T-helper 2 cell treated with Interferon-gamma antibody and Interleukin-4, amounts not matched to agents 5 μg/mL and 100 μg/mL, for 36 hours (primary cell): ENCODE results near the gene SMAD3.

Experiments
- DNase-seq: peaks from one replicate; pipeline ENCODE4 v3.0.0; 2021; ENCODE audit warnings: low spot score
- H3K27ac Mint-ChIP-seq: one replicate; pipeline ENCODE4 v1.8.0; 2021; ENCODE audit warnings: mild to moderate bottlenecking, mixed read lengths
- H3K27me3 Mint-ChIP-seq: one replicate; pipeline ENCODE4 v1.8.0; 2021; ENCODE audit warnings: low read depth, mixed read lengths
- H3K36me3 Mint-ChIP-seq: one replicate; pipeline ENCODE4 v1.8.0; 2021; ENCODE audit warnings: low read depth, mixed read lengths
- H3K4me1 Mint-ChIP-seq: one replicate; pipeline ENCODE4 v1.8.0; 2021; ENCODE audit warnings: low read depth, mixed read lengths
- H3K4me3 Mint-ChIP-seq: one replicate; pipeline ENCODE4 v1.8.0; 2022; ENCODE audit warnings: mild to moderate bottlenecking, moderate library complexity, mixed read lengths
- H3K9me3 Mint-ChIP-seq: one replicate; pipeline ENCODE4 v1.8.0; 2021; ENCODE audit warnings: mixed read lengths

Gene SMAD3

GRCh38 chr15:67043939-67044771, 21.2 kb upstream of the SMAD3 start:
- H3K4me1 Mint-ChIP-seq = peaks cover 31% of the 10 kb centered on the region
- no peak overlapping the region for H3K27ac Mint-ChIP-seq
- no peak overlapping the region for H3K4me3 Mint-ChIP-seq
- DNase-seq = no peak
- no peaks in the 10 kb centered on the region for H3K9me3 Mint-ChIP-seq
- no peaks in the 10 kb centered on the region for H3K36me3 Mint-ChIP-seq
- no peaks in the 10 kb centered on the region for H3K27me3 Mint-ChIP-seq

- H3K36me3 Mint-ChIP-seq = no peaks in the 10 kb centered on the region
- no peaks in the 10 kb centered on the region for H3K27me3 Mint-ChIP-seq
- no peak for DNase-seq
- no peak overlapping the region for H3K27ac Mint-ChIP-seq
- no peak overlapping the region for H3K4me3 Mint-ChIP-seq
- no peaks in the 10 kb centered on the region for H3K9me3 Mint-ChIP-seq
- peaks cover 23% of the 10 kb centered on the region for H3K4me1 Mint-ChIP-seq
These were observed 18.2 kb upstream of the SMAD3 start for GRCh38 chr15:67047149-67047661.

GRCh38 chr15:67048281-67049279, 16.8 kb upstream of the SMAD3 start:
- H3K36me3 Mint-ChIP-seq = no peaks in the 10 kb centered on the region
- no peak for DNase-seq
- H3K9me3 Mint-ChIP-seq = no peaks in the 10 kb centered on the region
- H3K27ac Mint-ChIP-seq = no peak overlapping the region
- no peaks in the 10 kb centered on the region for H3K27me3 Mint-ChIP-seq
- H3K4me1 Mint-ChIP-seq = peaks cover 14% of the 10 kb centered on the region
- no peak overlapping the region for H3K4me3 Mint-ChIP-seq

- peak overlapping the region; percentile 4 for H3K27ac Mint-ChIP-seq
- no peak overlapping the region for H3K4me3 Mint-ChIP-seq
- peaks cover under 1% of the 10 kb centered on the region for H3K27me3 Mint-ChIP-seq
- peaks cover 15% of the 10 kb centered on the region for H3K4me1 Mint-ChIP-seq
- no peaks in the 10 kb centered on the region for H3K9me3 Mint-ChIP-seq
- no peaks in the 10 kb centered on the region for H3K36me3 Mint-ChIP-seq
- DNase-seq = no peak
These were observed 15.9 kb upstream of the SMAD3 start for GRCh38 chr15:67049351-67050044.

GRCh38 chr15:67050062-67050461, 15.3 kb upstream of the SMAD3 start:
- H3K27me3 Mint-ChIP-seq = peaks cover 3% of the 10 kb centered on the region
- peaks cover 15% of the 10 kb centered on the region for H3K4me1 Mint-ChIP-seq
- no peaks in the 10 kb centered on the region for H3K9me3 Mint-ChIP-seq
- no peak for DNase-seq
- no peak overlapping the region for H3K4me3 Mint-ChIP-seq
- peak overlapping the region; percentile 4 for H3K27ac Mint-ChIP-seq
- H3K36me3 Mint-ChIP-seq = no peaks in the 10 kb centered on the region

GRCh38 chr15:67050522-67051087, 14.8 kb upstream of the SMAD3 start:
- peak overlapping the region; percentile 33 for H3K27ac Mint-ChIP-seq
- H3K9me3 Mint-ChIP-seq = no peaks in the 10 kb centered on the region
- peaks cover 15% of the 10 kb centered on the region for H3K4me1 Mint-ChIP-seq

GRCh38 chr15:67051088-67052045, 14.0 kb upstream of the SMAD3 start:
- Mint-ChIP-seq H3K27ac (peak overlapping the region; percentile 46), H3K4me1 (peaks cover 16% of the 10 kb centered on the region), H3K4me3 (no peak overlapping the region), H3K27me3 (peaks cover 3% of the 10 kb centered on the region), H3K36me3 (no peaks in the 10 kb centered on the region), H3K9me3 (no peaks in the 10 kb centered on the region)
- DNase-seq = no peak

More at GRCh38 chr15:67050522-67051087, 14.8 kb upstream of the SMAD3 start:
- Mint-ChIP-seq H3K4me3 (no peak overlapping the region), H3K27me3 (peaks cover 3% of the 10 kb centered on the region), H3K36me3 (no peaks in the 10 kb centered on the region)
- DNase-seq = no peak

GRCh38 chr15:67054676-67055075, 10.7 kb upstream of the SMAD3 start:
- no peak for DNase-seq
- Mint-ChIP-seq H3K27me3 (peaks cover 12% of the 10 kb centered on the region), H3K36me3 (no peaks in the 10 kb centered on the region), H3K4me1 (peaks cover 17% of the 10 kb centered on the region), H3K9me3 (no peaks in the 10 kb centered on the region), H3K27ac (no peak overlapping the region), H3K4me3 (no peak overlapping the region)

- Mint-ChIP-seq H3K27ac (no peak overlapping the region), H3K36me3 (no peaks in the 10 kb centered on the region), H3K4me1 (peaks cover 18% of the 10 kb centered on the region)
These were observed 6.3 kb upstream of the SMAD3 start for GRCh38 chr15:67059127-67059553.

GRCh38 chr15:67061811-67062368, 3.5 kb upstream of the SMAD3 start:
- peaks cover 19% of the 10 kb centered on the region for H3K4me1 Mint-ChIP-seq
- no peak for DNase-seq
- peaks cover 34% of the 10 kb centered on the region for H3K27me3 Mint-ChIP-seq
- H3K4me3 Mint-ChIP-seq = no peak overlapping the region
- H3K27ac Mint-ChIP-seq = no peak overlapping the region
- H3K36me3 Mint-ChIP-seq = peaks cover 3% of the 10 kb centered on the region
- no peaks in the 10 kb centered on the region for H3K9me3 Mint-ChIP-seq

More at GRCh38 chr15:67059127-67059553, 6.3 kb upstream of the SMAD3 start:
- no peak for DNase-seq
- peaks cover 31% of the 10 kb centered on the region for H3K27me3 Mint-ChIP-seq
- no peak overlapping the region for H3K4me3 Mint-ChIP-seq
- H3K9me3 Mint-ChIP-seq = no peaks in the 10 kb centered on the region

GRCh38 chr15:67062369-67062985, 2.9 kb upstream of the SMAD3 start:
- no peak for DNase-seq
- no peaks in the 10 kb centered on the region for H3K9me3 Mint-ChIP-seq
- H3K27me3 Mint-ChIP-seq = peaks cover 34% of the 10 kb centered on the region
- H3K4me3 Mint-ChIP-seq = no peak overlapping the region
- peaks cover 9% of the 10 kb centered on the region for H3K36me3 Mint-ChIP-seq
- no peak overlapping the region for H3K27ac Mint-ChIP-seq
- H3K4me1 Mint-ChIP-seq = peaks cover 23% of the 10 kb centered on the region
